GM19395 (cell line): Measurements from ENCODE around the gene DCAF17.
"Not testable (repeated sequence)": the region's sequence is repeated elsewhere in the genome, so short reads cannot be mapped to it uniquely, and the experiment has no call there.

Experiments used
- ATAC-seq: cut with Tn5 transposase; IDR thresholded peaks from one replicate; pipeline ENCODE4 v1.9.1; 2021; ENCODE audit warnings: mild to moderate bottlenecking, moderate library complexity; ENCODE audit not compliant: unreplicated experiment

Gene DCAF17

GRCh38 chr2:171509945-171510731 lies 76.1 kb downstream of the DCAF17 start:
- ATAC-seq: peak; percentile 76

- ATAC-seq: no peak
These were observed 78.0 kb downstream of the DCAF17 start for GRCh38 chr2:171512014-171512413.

- no peak for ATAC-seq
These were observed 78.7 kb downstream of the DCAF17 start for GRCh38 chr2:171512683-171513195.

GRCh38 chr2:171513719-171514160 lies 79.7 kb downstream of the DCAF17 start:
- ATAC-seq: no peak

GRCh38 chr2:171514908-171515582 lies 81.0 kb downstream of the DCAF17 start:
- no peak for ATAC-seq

GRCh38 chr2:171515672-171516298 lies 81.8 kb downstream of the DCAF17 start:
- no peak for ATAC-seq

- no peak for ATAC-seq
These were observed 82.8 kb downstream of the DCAF17 start for GRCh38 chr2:171516793-171517192.

- ATAC-seq: no peak
These were observed 86.4 kb downstream of the DCAF17 start for GRCh38 chr2:171520471-171520870.

GRCh38 chr2:171521361-171522051 lies 87.5 kb downstream of the DCAF17 start:
- ATAC-seq: peak; percentile 5

GRCh38 chr2:171522052-171522787 lies 88.2 kb downstream of the DCAF17 start, which contains the start of gene CYBRD1:
Gene CYBRD1, plus strand, starts transcription at chr2:171522474. Its CDS starts 72 bp downstream, at chr2:171522546.
- ATAC-seq: peak; percentile 59

GRCh38 chr2:171522788-171523087 lies 88.7 kb downstream of the DCAF17 start:
- ATAC-seq: peak; percentile 46

GRCh38 chr2:171523088-171524017 lies 89.3 kb downstream of the DCAF17 start:
- ATAC-seq: peak; percentile 44

- ATAC-seq: no peak
These were observed 90.0 kb downstream of the DCAF17 start for GRCh38 chr2:171524018-171524401.

- no peak for ATAC-seq
These were observed 95.9 kb downstream of the DCAF17 start for GRCh38 chr2:171529914-171530313.

- no peak for ATAC-seq
These were observed 96.4 kb downstream of the DCAF17 start for GRCh38 chr2:171530378-171530777.

GRCh38 chr2:171530859-171531258 lies 96.8 kb downstream of the DCAF17 start:
- ATAC-seq: not testable (repeated sequence)

GRCh38 chr2:171531291-171531690 lies 97.3 kb downstream of the DCAF17 start:
- ATAC-seq: no peak

- no peak for ATAC-seq
These were observed 97.9 kb downstream of the DCAF17 start for GRCh38 chr2:171531836-171532450.

- no peak for ATAC-seq
These were observed 99.3 kb downstream of the DCAF17 start for GRCh38 chr2:171533331-171533730.
